Measurements from ENCODE around the gene TRMT2B.

The TRMT2B gene

GRCh38 chrX:101051549-101052302 lies at the start of gene TRMT2B (continued):
- peak; percentile 57; the same call in 1 of the 2 replicates for TF ChIP-seq ZBTB48 (tag by site-specific recombination; IDR thresholded peaks at IDR 0.05)
- no peak; the same call in 1 of the 2 replicates for TF ChIP-seq ZNF24 (tag by site-specific recombination; IDR thresholded peaks at IDR 0.05)
- no peak for TF ChIP-seq ZNF133 (tag by site-specific recombination; IDR thresholded peaks at IDR 0.05)
- no peak for TF ChIP-seq ZBTB21 (tag by site-specific recombination; IDR thresholded peaks at IDR 0.05)
- TF ChIP-seq ZNF791 (tag by site-specific recombination; IDR thresholded peaks at IDR 0.05) = no peak
- TF ChIP-seq ZNF157 (tag by site-specific recombination; IDR thresholded peaks at IDR 0.05) = no peak
- no peak for TF ChIP-seq ZBTB7A (tag by site-specific recombination; IDR thresholded peaks at IDR 0.05; ENCODE audit: low read depth)
- no peak for TF ChIP-seq PRDM2 (tag by site-specific recombination; IDR thresholded peaks at IDR 0.05; ENCODE audit: borderline replicate concordance)
- 0 out of 2 replicates have a peak, but pooled peaks have one; percentile 22 for TF ChIP-seq ZNF692 (tag by site-specific recombination; IDR thresholded peaks at IDR 0.05)
- TF ChIP-seq ZNF571 (tag by site-specific recombination; IDR thresholded peaks at IDR 0.05) = no peak
- TF ChIP-seq ZNF585B (tag by site-specific recombination; IDR thresholded peaks at IDR 0.05) = no peak
- TF ChIP-seq ZNF639 (tag by site-specific recombination; IDR thresholded peaks at IDR 0.05) = no peak
- TF ChIP-seq KLF7 (tag by site-specific recombination; IDR thresholded peaks at IDR 0.05; ENCODE audit: borderline replicate concordance) = no peak
- TF ChIP-seq HOXC10 (CRISPR knock-in tag; IDR thresholded peaks at IDR 0.05) = no peak
- TF ChIP-seq ZBTB44 (tag by site-specific recombination; IDR thresholded peaks at IDR 0.05) = no peak
- TF ChIP-seq ZNF76 (tag by site-specific recombination; IDR thresholded peaks at IDR 0.05; ENCODE audit: borderline replicate concordance, low read depth) = no peak
- no peak for TF ChIP-seq ZSCAN5A (tag by site-specific recombination; IDR thresholded peaks at IDR 0.05)
- no peak for TF ChIP-seq HIC1 (tag by site-specific recombination; IDR thresholded peaks at IDR 0.05)
- no peak for TF ChIP-seq ZNF747 (tag by site-specific recombination; IDR thresholded peaks at IDR 0.05)
- TF ChIP-seq ZNF221 (tag by site-specific recombination; IDR thresholded peaks at IDR 0.05; ENCODE audit: borderline replicate concordance) = no peak
- TF ChIP-seq ZNF2 (tag by site-specific recombination; IDR thresholded peaks at IDR 0.05) = no peak; the same call in 1 of the 2 replicates
- no peak for TF ChIP-seq PRDM4 (tag by site-specific recombination; IDR thresholded peaks at IDR 0.05)

Measured in HEK293 (cell line).